Measurements from ENCODE around the gene PHACTR4. TPM values are rescaled to one million over a fixed set of nuclear protein-coding genes. Genes with fewer than 3 reads are reported as not detected.
A peak's percentile ranks its signal among the peaks of the same experiment; 100 is the strongest.

Gene PHACTR4
- total RNA-seq, 4 donors from 2014 or later = 36.6 to 51.7 (median 44.6) TPM

DNA sequence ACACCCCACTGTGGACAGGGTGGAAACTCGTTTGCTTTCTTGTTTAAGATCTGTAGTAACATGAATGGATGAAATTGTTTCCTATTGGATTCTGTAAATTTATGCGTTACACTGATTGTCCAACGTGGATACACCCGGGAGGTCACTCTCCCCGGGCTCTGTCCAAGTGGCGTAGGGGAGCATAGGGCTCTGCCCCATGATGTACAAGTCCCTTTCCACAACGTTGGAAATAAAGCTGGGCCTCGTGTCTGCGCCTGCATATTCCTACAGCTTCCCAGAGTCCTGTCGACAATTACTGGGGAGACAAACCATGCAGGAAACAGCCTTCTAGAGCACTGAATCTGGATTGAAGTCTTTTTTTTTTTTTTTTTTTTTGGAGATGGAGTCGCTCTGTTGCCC is 137.7 kb downstream of the PHACTR4 start:
- H3K27ac ChIP-seq = peak overlapping the region; percentile 73 to 91 (median 88)
- no peak for DNase-seq
- no peaks in the 10 kb centered on the region for H3K9me3 ChIP-seq
- H3K4me1 ChIP-seq = peaks cover 0 to 54% (median 16%) of the 10 kb centered on the region in 4 donors
- H3K4me3 ChIP-seq = peak overlapping the region; percentile 41 to 84 (median 71)
- H3K36me3 ChIP-seq = peaks cover 0 to 36% (median 0%) of the 10 kb centered on the region in 3 donors
- no peak for TF ChIP-seq CTCF (IDR thresholded peaks at IDR 0.05)
- TF ChIP-seq POLR2A (IDR thresholded peaks at IDR 0.05) = no peak
- H3K27me3 ChIP-seq = no peaks in the 10 kb centered on the region

- no peak for TF ChIP-seq POLR2A (IDR thresholded peaks at IDR 0.05)
- no peak for TF ChIP-seq CTCF (IDR thresholded peaks at IDR 0.05)
- H3K9me3 ChIP-seq = no peaks in the 10 kb centered on the region
- no peak for DNase-seq
- peaks cover 0 to 42% (median 0%) of the 10 kb centered on the region in 3 donors for H3K36me3 ChIP-seq
- peaks cover 0 to 55% (median 16%) of the 10 kb centered on the region in 4 donors for H3K4me1 ChIP-seq
- H3K27ac ChIP-seq = peak overlapping the region; percentile 73 to 91 (median 88)
- peak overlapping the region; percentile 41 to 84 (median 71) for H3K4me3 ChIP-seq
- no peaks in the 10 kb centered on the region for H3K27me3 ChIP-seq
Observed at GRCh38 chr1:28507646-28508434, 138.3 kb downstream of the PHACTR4 start.

- Histone ChIP-seq H3K4me1 (peaks cover 0 to 54% (median 16%) of the 10 kb centered on the region in 4 donors), H3K4me3 (peak overlapping the region in 3 of 4 donors; percentile 13 to 84 (median 84)), H3K27me3 (no peaks in the 10 kb centered on the region), H3K27ac (peak overlapping the region; percentile 49 to 91 (median 82)), H3K9me3 (no peaks in the 10 kb centered on the region), H3K36me3 (peaks cover 0 to 47% (median 0%) of the 10 kb centered on the region in 3 donors)
- TF ChIP-seq POLR2A (IDR thresholded peaks at IDR 0.05) (no peak), CTCF (IDR thresholded peaks at IDR 0.05) (no peak)
- no peak for DNase-seq
Observed at GRCh38 chr1:28508435-28508754, 138.9 kb downstream of the PHACTR4 start.

GRCh38 chr1:28509705-28510272 is 140.2 kb downstream of the PHACTR4 start:
- H3K27me3 ChIP-seq = no peaks in the 10 kb centered on the region
- DNase-seq = no peak
- no peak for TF ChIP-seq CTCF (IDR thresholded peaks at IDR 0.05)
- no peak for TF ChIP-seq POLR2A (IDR thresholded peaks at IDR 0.05)
- peak overlapping the region in 2 of 4 donors; percentile 49 to 91 for H3K27ac ChIP-seq
- H3K36me3 ChIP-seq = peaks cover 0 to 59% (median 0%) of the 10 kb centered on the region in 3 donors
- peaks cover 0 to 50% (median 16%) of the 10 kb centered on the region in 4 donors for H3K4me1 ChIP-seq
- no peaks in the 10 kb centered on the region for H3K9me3 ChIP-seq
- H3K4me3 ChIP-seq = peak overlapping the region in 2 of 4 donors; percentile 1 to 9

GRCh38 chr1:28510273-28510969 is 140.9 kb downstream of the PHACTR4 start:
- Histone ChIP-seq H3K4me1 (peaks cover 0 to 50% (median 16%) of the 10 kb centered on the region in 4 donors), H3K27me3 (no peaks in the 10 kb centered on the region), H3K4me3 (peak overlapping the region in 2 of 4 donors; percentile 1 to 9), H3K36me3 (peaks cover 0 to 65% (median 0%) of the 10 kb centered on the region in 3 donors), H3K27ac (peak overlapping the region in 2 of 4 donors; percentile 49 to 91), H3K9me3 (no peaks in the 10 kb centered on the region)
- DNase-seq = no peak
- TF ChIP-seq POLR2A (IDR thresholded peaks at IDR 0.05) (no peak), CTCF (IDR thresholded peaks at IDR 0.05) (no peak)
